DOHH2 (cell line): ENCODE results near the gene PPM1M.

Source experiments
- EZH2phosphoT487 ChIP-seq: fragments of 200-600 bp; sonication (generic); IDR thresholded peaks from 2 replicates; pipeline ENCODE4 v1.6.1; 2017; ENCODE audit warnings: borderline replicate concordance, mild to moderate bottlenecking, antibody characterized with exemption, low read length, moderate library complexity, mixed read lengths
- TF ChIP-seq, protein P1 (sequence below): fragments of 200-600 bp; sonication (generic); IDR thresholded peaks from one replicate; pipeline ENCODE4 v1.5.1; 2014; ENCODE audit warnings: antibody characterized with exemption, mild to moderate bottlenecking, low read depth, low read length; ENCODE audit not compliant: poor library complexity, severe bottlenecking

GRCh38 chr3:52197842-52198625 is 47.5 kb upstream of the PPM1M start, which contains the start of gene ALAS1:
- TF ChIP-seq, protein P1, sequence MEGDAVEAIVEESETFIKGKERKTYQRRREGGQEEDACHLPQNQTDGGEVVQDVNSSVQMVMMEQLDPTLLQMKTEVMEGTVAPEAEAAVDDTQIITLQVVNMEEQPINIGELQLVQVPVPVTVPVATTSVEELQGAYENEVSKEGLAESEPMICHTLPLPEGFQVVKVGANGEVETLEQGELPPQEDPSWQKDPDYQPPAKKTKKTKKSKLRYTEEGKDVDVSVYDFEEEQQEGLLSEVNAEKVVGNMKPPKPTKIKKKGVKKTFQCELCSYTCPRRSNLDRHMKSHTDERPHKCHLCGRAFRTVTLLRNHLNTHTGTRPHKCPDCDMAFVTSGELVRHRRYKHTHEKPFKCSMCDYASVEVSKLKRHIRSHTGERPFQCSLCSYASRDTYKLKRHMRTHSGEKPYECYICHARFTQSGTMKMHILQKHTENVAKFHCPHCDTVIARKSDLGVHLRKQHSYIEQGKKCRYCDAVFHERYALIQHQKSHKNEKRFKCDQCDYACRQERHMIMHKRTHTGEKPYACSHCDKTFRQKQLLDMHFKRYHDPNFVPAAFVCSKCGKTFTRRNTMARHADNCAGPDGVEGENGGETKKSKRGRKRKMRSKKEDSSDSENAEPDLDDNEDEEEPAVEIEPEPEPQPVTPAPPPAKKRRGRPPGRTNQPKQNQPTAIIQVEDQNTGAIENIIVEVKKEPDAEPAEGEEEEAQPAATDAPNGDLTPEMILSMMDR = no peak
- TF ChIP-seq EZH2phosphoT487 = no peak
